Panc1 (cell line): ENCODE results near the gene AQP1.

ENCODE experiments used
- POLR2AphosphoS5 ChIP-seq: IDR thresholded peaks from 2 replicates; pipeline ENCODE4 v1.6.1; 2012; ENCODE audit warnings: mild to moderate bottlenecking, low read depth, low read length, moderate library complexity
- SIN3A ChIP-seq: IDR thresholded peaks from 2 replicates; pipeline ENCODE4 v1.6.1; 2012; ENCODE audit warnings: low read depth, mild to moderate bottlenecking, low read length, moderate library complexity, borderline replicate concordance; ENCODE audit not compliant: insufficient read depth
- TF ChIP-seq, protein P1 (sequence below): fragments of 450-650 bp; IDR thresholded peaks from 2 replicates; pipeline ENCODE4 v1.5.1; 2017; ENCODE audit warnings: mild to moderate bottlenecking

DNA sequence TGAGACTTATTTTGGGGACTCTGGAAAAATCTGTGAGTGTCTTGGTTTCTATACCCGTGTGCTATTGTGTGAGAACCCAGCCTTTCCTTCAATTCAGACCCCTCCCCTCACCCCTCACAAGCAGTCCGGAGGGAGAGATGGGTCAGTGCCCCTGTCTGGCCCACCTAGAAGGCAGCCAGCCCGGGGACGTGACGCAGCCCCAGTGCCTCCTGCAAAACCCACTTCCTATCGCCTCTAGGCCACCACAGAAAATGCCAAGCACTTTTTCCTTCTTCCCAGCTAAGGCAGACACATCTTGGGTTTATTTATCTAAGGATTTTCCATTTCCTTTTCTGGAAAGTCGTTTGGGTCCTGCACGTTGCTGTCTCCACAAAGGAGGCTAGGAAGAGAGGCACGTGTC is 11.6 kb upstream of the AQP1 start:
- TF ChIP-seq, protein P1, sequence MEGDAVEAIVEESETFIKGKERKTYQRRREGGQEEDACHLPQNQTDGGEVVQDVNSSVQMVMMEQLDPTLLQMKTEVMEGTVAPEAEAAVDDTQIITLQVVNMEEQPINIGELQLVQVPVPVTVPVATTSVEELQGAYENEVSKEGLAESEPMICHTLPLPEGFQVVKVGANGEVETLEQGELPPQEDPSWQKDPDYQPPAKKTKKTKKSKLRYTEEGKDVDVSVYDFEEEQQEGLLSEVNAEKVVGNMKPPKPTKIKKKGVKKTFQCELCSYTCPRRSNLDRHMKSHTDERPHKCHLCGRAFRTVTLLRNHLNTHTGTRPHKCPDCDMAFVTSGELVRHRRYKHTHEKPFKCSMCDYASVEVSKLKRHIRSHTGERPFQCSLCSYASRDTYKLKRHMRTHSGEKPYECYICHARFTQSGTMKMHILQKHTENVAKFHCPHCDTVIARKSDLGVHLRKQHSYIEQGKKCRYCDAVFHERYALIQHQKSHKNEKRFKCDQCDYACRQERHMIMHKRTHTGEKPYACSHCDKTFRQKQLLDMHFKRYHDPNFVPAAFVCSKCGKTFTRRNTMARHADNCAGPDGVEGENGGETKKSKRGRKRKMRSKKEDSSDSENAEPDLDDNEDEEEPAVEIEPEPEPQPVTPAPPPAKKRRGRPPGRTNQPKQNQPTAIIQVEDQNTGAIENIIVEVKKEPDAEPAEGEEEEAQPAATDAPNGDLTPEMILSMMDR = no peak
- TF ChIP-seq POLR2AphosphoS5 (no peak), SIN3A (no peak)
